SK-N-SH treated with all-trans-retinoic acid at 6 μM for 48 hours (cell line): ENCODE data around the gene TSSC4.

Source experiments
- ATAC-seq: fragments of 200-7000 bp; cut with Tn5 transposase; 3 replicates; pipeline ENCODE4 v1.9.1; 2020; ENCODE audit warnings: mild to moderate bottlenecking, moderate library complexity
- ARNTL ChIP-seq: fragments of 450-650 bp; formaldehyde crosslinking; IDR thresholded peaks from 2 replicates; pipeline ENCODE4 v1.5.0; 2020; ENCODE audit warnings: low read depth, mild to moderate bottlenecking, moderate library complexity, borderline replicate concordance
- BACH2 ChIP-seq: fragments of 250-450 bp; sonication (Bioruptor Pico); IDR thresholded peaks from 2 replicates; pipeline ENCODE4 v1.9.0; 2021; ENCODE audit warnings: mild to moderate bottlenecking, borderline replicate concordance
- CSDC2 ChIP-seq: fragments of 250-450 bp; sonication (Bioruptor Pico); IDR thresholded peaks from 2 replicates; pipeline ENCODE4 v1.5.0; 2020; ENCODE audit warnings: mild to moderate bottlenecking, moderate library complexity
- ESRRG ChIP-seq: fragments of 250-450 bp; sonication (Bioruptor Pico); IDR thresholded peaks from 2 replicates; pipeline ENCODE4 v1.6.1; 2021; ENCODE audit warnings: mild to moderate bottlenecking
- ISL1 ChIP-seq: fragments of 250-450 bp; sonication (Bioruptor Pico); IDR thresholded peaks from 2 replicates; pipeline ENCODE4 v2.1.2; 2022; ENCODE audit warnings: mild to moderate bottlenecking, moderate library complexity
- OSR1 ChIP-seq: fragments of 250-450 bp; sonication (Bioruptor Pico); IDR thresholded peaks from 2 replicates; pipeline ENCODE4 v1.8.0; 2022; ENCODE audit warnings: moderate library complexity, mild to moderate bottlenecking, inconsistent platforms
- PATZ1 ChIP-seq: fragments of 250-450 bp; sonication (Bioruptor Pico); IDR thresholded peaks from 2 replicates; pipeline ENCODE4 v1.8.0; 2020; ENCODE audit warnings: mild to moderate bottlenecking, moderate library complexity, borderline replicate concordance
- POU6F1 ChIP-seq: fragments of 250-450 bp; sonication (Bioruptor Pico); IDR thresholded peaks from 2 replicates; pipeline ENCODE4 v1.8.0; 2021; ENCODE audit warnings: low read depth, mild to moderate bottlenecking, moderate library complexity, borderline replicate concordance
- RARB ChIP-seq: fragments of 250-450 bp; sonication (Bioruptor Pico); IDR thresholded peaks from 2 replicates; pipeline ENCODE4 v1.8.0; 2021; ENCODE audit warnings: mild to moderate bottlenecking, moderate library complexity
- SNAI2 ChIP-seq: fragments of 250-450 bp; sonication (Bioruptor Pico); IDR thresholded peaks from 2 replicates; pipeline ENCODE4 v1.5.0; 2020; ENCODE audit warnings: mild to moderate bottlenecking, moderate library complexity
- TCF4 ChIP-seq: fragments of 250-450 bp; sonication (Bioruptor Pico); IDR thresholded peaks from 2 replicates; pipeline ENCODE4 v1.8.0; 2021; ENCODE audit warnings: mild to moderate bottlenecking, moderate library complexity, borderline replicate concordance
- TSHZ2 ChIP-seq: fragments of 250-450 bp; sonication (Bioruptor Pico); IDR thresholded peaks from 2 replicates; pipeline ENCODE4 v1.5.0; 2020; ENCODE audit warnings: mild to moderate bottlenecking, moderate library complexity
- ZC3H10 ChIP-seq: fragments of 250-450 bp; sonication (Bioruptor Pico); IDR thresholded peaks from 2 replicates; pipeline ENCODE4 v1.5.1; 2021; ENCODE audit warnings: mild to moderate bottlenecking, moderate library complexity
- ZFP3 ChIP-seq: fragments of 250-450 bp; sonication (Bioruptor Pico); IDR thresholded peaks from 2 replicates; pipeline ENCODE4 v1.5.0; 2020; ENCODE audit warnings: mild to moderate bottlenecking, moderate library complexity
- ZFP30 ChIP-seq: fragments of 450-650 bp; formaldehyde crosslinking; IDR thresholded peaks from 2 replicates; pipeline ENCODE4 v1.5.0; 2022; ENCODE audit warnings: mild to moderate bottlenecking, moderate library complexity
- ZNF565 ChIP-seq: fragments of 450-650 bp; formaldehyde crosslinking; conservative IDR thresholded peaks from 2 replicates; pipeline ENCODE4 v1.5.0; 2020; ENCODE audit warnings: low read depth, mild to moderate bottlenecking, moderate library complexity
- ZNF70 ChIP-seq: fragments of 450-650 bp; formaldehyde crosslinking; IDR thresholded peaks from 2 replicates; pipeline ENCODE4 v1.5.0; 2020; ENCODE audit warnings: mild to moderate bottlenecking, moderate library complexity
- ZNF8 ChIP-seq: fragments of 450-650 bp; formaldehyde crosslinking; IDR thresholded peaks from 2 replicates; pipeline ENCODE4 v1.5.0; 2020; ENCODE audit warnings: mild to moderate bottlenecking, moderate library complexity
- TF ChIP-seq, protein P1 (sequence below): fragments of 250-450 bp; sonication (Bioruptor Pico); IDR thresholded peaks from 2 replicates; pipeline ENCODE4 v1.5.1; 2021; ENCODE audit warnings: mild to moderate bottlenecking, moderate library complexity
- TF ChIP-seq, protein P2 (sequence below): fragments of 250-450 bp; sonication (Bioruptor Pico); IDR thresholded peaks from 2 replicates; pipeline ENCODE4 v1.5.1; 2020; ENCODE audit warnings: low read depth, mild to moderate bottlenecking, moderate library complexity

TSSC4 gene

DNA sequence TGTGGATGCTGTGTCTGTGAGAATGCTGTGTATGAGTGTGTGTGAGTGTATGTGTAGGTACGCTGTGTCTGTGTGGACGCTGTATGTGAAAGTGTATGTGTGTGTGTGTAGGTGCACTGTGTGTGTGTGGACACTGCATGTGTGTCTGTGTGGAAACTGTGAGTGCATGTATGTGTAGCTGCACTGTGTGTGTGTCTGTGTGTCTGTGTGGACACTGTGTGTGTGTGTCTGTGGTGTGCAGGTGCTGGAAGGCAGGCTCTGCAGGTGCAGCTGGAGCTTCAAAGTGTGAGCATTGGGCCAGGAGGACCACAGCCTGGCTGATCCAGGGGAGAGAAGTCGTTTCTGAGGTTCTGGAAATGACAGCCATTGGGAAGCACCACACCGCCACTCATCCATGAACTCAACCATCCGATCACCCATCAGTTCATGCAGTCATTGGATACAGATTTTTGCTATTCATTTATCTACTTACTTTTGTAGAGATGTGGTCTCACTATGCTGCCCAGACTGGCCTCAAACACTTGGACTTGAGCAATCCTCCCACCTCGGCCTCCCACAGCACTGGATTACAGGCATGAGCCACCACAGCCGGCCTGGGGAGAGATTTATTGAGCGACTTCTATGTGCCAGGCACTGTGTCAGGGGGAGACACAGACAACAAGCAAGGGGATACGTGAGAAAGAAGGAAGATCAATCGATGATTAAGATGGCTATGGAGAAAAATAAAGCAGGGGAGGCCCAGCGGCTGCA is 34.1 kb downstream of the TSSC4 start:
- TF ChIP-seq TSHZ2 (no peak), TCF4 (CRISPR knock-in tag) (no peak), SNAI2 (CRISPR knock-in tag) (no peak), BACH2 (no peak), PATZ1 (no peak), POU6F1 (CRISPR knock-in tag) (no peak), CSDC2 (no peak), RARB (CRISPR knock-in tag) (no peak), ZNF70 (no peak), ZFP3 (CRISPR knock-in tag) (no peak), ISL1 (CRISPR knock-in tag) (no peak), ZNF565 (CRISPR knock-in tag) (no peak), ZNF8 (CRISPR knock-in tag) (no peak), ARNTL (CRISPR knock-in tag) (no peak)
- TF ChIP-seq, protein P1, sequence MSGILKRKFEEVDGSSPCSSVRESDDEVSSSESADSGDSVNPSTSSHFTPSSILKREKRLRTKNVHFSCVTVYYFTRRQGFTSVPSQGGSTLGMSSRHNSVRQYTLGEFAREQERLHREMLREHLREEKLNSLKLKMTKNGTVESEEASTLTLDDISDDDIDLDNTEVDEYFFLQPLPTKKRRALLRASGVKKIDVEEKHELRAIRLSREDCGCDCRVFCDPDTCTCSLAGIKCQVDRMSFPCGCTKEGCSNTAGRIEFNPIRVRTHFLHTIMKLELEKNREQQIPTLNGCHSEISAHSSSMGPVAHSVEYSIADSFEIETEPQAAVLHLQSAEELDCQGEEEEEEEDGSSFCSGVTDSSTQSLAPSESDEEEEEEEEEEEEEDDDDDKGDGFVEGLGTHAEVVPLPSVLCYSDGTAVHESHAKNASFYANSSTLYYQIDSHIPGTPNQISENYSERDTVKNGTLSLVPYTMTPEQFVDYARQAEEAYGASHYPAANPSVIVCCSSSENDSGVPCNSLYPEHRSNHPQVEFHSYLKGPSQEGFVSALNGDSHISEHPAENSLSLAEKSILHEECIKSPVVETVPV (CRISPR knock-in tag), result no peak
- TF ChIP-seq, protein P2, sequence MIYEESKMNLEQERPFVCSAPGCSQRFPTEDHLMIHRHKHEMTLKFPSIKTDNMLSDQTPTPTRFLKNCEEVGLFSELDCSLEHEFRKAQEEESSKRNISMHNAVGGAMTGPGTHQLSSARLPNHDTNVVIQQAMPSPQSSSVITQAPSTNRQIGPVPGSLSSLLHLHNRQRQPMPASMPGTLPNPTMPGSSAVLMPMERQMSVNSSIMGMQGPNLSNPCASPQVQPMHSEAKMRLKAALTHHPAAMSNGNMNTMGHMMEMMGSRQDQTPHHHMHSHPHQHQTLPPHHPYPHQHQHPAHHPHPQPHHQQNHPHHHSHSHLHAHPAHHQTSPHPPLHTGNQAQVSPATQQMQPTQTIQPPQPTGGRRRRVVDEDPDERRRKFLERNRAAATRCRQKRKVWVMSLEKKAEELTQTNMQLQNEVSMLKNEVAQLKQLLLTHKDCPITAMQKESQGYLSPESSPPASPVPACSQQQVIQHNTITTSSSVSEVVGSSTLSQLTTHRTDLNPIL (CRISPR knock-in tag), result no peak
- ATAC-seq, result no peak

DNA sequence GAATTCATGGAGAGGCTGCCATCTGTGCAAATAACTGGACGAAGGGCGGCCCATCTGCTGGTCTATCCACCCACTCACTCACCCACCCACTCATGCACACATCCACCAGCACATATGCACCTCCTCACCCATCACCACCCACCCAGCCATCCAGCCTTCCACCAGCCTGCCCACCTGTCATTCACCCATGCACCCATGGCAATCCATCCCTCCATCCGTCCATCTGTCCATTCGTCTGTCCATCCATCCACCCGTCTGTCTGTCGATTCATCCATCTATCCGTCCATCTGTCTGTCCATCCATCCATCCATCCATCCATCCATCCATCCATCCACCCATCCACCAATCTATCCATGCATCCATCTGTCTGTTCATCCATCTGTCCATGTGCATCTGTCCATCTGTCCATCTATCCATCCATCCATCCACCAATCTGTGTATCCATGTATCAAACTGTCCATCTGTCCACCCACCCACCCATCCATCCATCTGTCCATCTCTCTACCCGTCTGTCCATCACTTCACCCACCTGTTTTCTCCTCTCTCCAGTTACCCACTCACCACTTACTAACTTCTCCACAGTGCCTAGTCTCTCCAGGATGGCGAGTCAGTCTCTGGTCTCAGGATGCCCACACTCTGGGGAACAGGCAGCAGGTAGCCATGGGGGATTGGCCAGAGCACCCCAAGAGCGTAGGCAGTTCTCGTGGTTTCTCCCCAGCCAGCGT is 34.9 kb downstream of the TSSC4 start:
- TF ChIP-seq OSR1 (CRISPR knock-in tag), result no peak
- no peak for TF ChIP-seq ZNF565 (CRISPR knock-in tag)
- ATAC-seq, result no peak

- ATAC-seq, result no peak
- TF ChIP-seq POU6F1 (CRISPR knock-in tag), result no peak
- no peak for TF ChIP-seq ESRRG (CRISPR knock-in tag)
- no peak for TF ChIP-seq PATZ1
- TF ChIP-seq BACH2, result no peak
- no peak for TF ChIP-seq ARNTL (CRISPR knock-in tag)
- TF ChIP-seq ZNF565 (CRISPR knock-in tag), result no peak
- no peak for TF ChIP-seq ZFP30
- no peak for TF ChIP-seq ZNF70
- TF ChIP-seq ZC3H10, result no peak
- no peak for TF ChIP-seq RARB (CRISPR knock-in tag)
- TF ChIP-seq ZFP3 (CRISPR knock-in tag), result no peak
- no peak for TF ChIP-seq CSDC2
- TF ChIP-seq ZNF8 (CRISPR knock-in tag), result no peak
- no peak for TF ChIP-seq OSR1 (CRISPR knock-in tag)
- TF ChIP-seq, protein P2 (CRISPR knock-in tag), result no peak
Measured at GRCh38 chr11:2436013-2436520, 35.5 kb downstream of the TSSC4 start.
